ENCODE results near the gene PIGH.

GRCh38 chr14:67574806-67575205 is 25.3 kb downstream of the PIGH start:
- TF ChIP-seq CTCF (IDR thresholded peaks at IDR 0.05) (no peak), POLR2A (IDR thresholded peaks at IDR 0.05) (no peak)
